22Rv1 (cell line): ENCODE results near the gene PRRC2A.

Source experiments
- CTCF ChIP-seq: fragments of 450-650 bp; IDR thresholded peaks from 2 replicates; pipeline ENCODE4 v1.5.1; 2017; ENCODE audit warnings: mild to moderate bottlenecking
- ZFX ChIP-seq: fragments of 450-650 bp; IDR thresholded peaks from 2 replicates; pipeline ENCODE4 v1.6.1; 2017; ENCODE audit warnings: antibody characterized with exemption, borderline replicate concordance

- no peak for TF ChIP-seq CTCF
- TF ChIP-seq ZFX: no peak
Observed at GRCh38 chr6:31681135-31681671, 60.7 kb downstream of the PRRC2A start.
